Stimulated activated CD4-positive, alpha-beta T cell treated with anti-CD3 and anti-CD28 coated beads, Interleukin-2, amount 100 ng/mL, for 4 hours (primary cell): ENCODE results near the gene AK4.

Experiments used
- DNase-seq: peaks from one replicate; pipeline ENCODE4 v3.0.0-alpha.2; 2020; ENCODE audit warnings: low read depth

AK4 gene

DNA sequence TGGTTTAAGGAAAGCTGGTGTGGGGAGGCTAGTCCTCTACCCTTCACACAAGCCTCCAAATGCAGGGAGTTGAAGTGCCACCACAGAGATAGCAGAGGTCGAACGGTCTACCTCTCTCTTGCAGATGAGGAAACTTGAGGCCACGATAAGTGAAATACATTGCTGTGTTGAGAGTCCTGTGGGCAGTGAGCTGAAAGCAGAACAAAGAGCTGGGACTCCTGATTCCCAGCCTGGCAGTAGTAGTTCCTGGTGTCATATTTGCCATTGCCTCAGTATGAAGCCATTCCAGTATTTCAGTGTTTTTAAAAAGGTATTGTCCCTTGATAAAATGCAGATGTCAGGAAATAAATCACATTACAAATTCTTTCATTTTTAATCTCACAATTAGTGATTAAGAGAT is 28.6 kb downstream of the AK4 start:
- DNase-seq: no peak

DNA sequence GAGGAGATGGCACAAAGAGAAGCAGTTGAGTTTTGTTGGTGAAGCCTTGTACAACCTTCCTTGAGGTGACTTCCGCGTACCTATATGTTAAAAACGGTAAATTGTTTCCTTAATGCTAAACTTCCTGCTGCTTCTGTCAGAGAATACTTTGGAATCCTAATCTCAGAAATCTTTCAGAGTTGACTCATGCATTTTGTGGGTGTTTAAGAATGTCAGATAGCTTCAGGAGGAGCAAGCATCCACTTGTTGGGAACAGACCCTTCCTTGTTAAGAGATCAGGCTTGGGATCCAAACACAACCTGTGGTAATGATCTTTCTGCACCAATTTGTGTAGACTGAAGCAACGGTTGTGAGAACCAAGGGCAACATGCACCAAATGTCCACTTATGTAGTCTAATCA is 29.5 kb downstream of the AK4 start:
- no peak for DNase-seq

DNA sequence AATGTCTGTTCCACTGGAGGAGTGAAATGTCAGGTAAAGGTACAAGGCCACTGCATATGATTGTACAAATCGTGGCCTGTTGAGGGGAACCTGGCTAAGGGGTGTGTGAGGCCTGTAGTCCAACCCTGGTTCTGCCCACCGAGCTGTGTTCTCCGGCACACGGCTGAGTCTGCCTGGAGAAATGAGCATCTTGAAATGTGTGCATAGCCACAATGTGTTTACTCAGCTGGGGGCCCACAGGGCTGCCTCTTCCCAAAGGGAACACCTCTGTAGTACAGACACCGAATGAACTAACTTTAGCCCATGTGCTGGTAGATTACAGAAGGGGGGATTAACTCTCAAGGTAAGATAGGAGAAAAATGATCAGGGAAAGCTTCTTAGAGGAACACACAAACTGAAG is 30.2 kb downstream of the AK4 start:
- DNase-seq: no peak

DNA sequence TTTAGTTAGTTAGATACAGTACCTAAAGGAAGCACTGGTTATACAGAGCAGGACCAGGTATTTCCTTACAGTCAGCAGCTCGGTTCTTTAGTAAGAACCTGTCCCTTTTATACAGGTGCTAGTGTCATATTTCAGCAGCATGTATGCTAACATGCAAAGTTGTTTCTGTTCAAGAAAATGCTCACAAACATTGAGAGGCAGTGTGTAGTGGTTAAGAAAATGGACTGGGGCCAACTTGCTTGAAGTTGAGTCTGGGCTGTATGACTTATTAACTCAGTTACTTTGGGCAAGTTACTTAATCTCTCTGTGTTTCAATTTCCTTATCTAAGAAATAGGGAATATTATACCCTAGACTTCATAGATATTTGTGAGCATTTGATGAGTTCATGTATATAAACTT is 31.1 kb downstream of the AK4 start:
- no peak for DNase-seq

DNA sequence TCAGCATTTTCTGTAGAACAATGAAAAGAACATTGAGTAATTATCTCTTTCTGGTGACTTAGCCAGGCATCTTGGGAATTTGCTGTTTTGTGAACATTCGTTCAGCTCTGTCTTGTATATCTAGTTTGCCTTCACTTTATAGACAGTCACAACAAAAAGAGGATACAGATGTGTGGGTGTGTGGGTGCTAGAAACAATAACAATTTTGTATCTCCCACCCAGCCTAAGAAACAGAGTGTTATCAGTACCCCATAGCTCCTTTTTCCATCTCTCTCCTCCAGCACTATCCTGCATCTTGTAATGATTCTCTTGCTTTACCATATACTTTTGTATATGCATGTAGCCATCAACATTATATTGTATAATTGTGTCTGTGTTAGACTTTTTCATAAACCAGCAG is 33.0 kb downstream of the AK4 start:
- no peak for DNase-seq

GRCh38 chr1:65182658-65183268 is 34.8 kb downstream of the AK4 start:
- DNase-seq: no peak

- no peak for DNase-seq
These were observed 41.6 kb downstream of the AK4 start for GRCh38 chr1:65189576-65190115.

DNA sequence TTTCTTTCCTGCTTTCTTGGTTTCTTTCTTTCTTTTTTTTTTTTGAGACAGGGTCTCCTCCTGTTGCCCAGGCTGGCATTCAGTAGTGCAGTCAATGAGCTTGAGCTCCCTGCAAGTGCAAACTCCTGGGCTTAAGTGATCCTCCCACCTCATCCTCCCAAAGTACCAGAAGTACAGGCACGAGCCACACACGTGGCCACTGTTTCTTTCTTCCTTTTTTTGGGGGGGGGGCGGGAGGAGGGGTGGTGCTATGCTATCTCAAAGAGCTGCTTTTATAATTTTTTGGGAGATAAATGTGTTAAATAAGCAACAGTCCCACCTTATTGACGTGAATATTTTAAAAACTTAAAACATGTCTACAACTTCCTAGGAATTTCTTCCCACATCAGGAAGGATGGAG is 42.2 kb downstream of the AK4 start:
- DNase-seq: no peak

DNA sequence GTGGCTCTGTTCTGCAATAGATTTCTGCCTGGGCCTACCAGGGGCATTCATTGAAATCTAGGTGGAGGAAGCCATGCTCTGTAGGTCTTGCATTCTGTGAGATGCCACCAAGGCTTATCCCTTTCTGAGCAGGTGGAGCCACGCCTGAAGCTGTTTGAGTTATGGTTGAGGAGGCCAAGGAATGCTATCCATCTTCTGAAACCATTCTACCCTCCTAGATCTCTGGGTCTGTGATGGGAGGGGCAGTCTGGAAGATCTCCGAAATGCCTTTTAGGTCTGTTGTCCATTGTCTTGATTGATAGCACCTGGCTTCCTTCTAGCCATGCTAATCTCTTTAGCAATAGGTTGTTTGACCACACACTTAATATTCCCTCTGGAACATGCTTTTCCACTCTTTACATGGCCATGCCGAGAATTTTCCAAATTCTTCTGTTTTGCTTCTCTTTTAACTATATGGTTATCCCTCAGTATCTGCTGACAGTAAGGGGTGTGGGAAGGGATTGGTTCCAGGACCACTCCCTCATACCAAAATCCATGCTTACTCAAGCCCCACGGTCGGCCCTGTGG is 45.2 kb downstream of the AK4 start:
- DNase-seq: no peak

DNA sequence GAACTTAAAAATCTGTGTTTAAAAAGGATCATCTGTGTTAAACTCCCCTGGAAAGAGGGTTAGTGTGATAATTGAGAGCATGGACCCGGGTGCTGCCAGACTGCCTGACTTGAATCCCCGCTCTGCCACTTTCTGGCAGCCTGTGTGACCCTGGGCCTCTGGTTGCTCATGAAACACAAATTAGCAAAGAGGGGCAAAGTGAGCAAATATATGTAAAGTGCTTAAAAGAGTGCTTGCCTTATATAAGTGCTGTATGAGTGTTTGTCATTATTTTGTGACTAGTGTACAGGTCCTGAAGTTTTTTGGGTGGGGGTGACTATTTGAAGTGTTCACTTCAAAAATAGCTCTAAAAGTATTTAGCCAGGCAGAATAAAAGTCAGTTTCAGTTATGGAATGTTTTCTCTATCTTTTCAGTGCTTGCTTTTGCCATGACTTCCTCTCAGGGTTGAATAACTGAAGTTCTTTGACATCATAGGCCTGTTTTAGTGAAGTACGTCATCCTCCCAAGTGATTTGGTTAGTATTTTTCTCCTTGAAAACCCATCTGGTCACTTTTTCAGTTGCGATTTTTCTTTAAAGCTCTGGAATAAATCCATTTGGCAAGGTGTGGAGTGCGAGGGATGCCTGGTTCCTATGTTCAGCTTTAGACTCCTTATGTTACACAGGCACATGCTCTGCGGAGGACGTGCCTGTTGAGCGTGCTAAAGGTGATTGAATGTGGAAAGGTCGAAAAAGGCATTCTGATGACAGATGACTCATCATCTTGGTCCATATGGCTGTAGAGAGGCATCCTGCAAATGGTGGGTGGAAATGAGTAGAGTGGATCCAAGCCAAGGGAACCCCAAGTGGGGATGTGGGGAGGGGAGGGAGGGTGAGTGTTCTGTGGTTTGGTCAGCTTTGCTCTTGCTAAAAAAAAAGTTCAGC is 47.8 kb downstream of the AK4 start:
- DNase-seq: no peak

DNA sequence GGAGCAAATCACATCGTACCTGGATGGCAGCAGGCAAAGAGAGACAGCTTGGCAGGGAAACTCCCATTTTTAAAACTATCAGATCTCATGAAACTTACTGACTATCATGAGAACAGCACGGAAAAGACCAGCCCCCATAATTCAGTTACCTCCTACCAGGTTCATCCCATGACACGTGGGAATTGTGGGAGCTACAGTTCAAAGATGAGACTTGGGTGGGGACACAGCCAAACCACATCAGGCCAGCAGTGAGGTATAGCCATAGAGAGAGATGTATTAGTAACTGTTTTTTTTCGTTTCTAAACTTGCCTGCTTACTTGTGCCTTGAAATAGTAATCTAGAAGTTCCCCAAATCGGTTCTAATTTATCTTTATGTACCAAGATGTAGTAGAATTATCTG is 48.9 kb downstream of the AK4 start:
- DNase-seq: no peak

GRCh38 chr1:65197636-65198035 is 49.6 kb downstream of the AK4 start:
- no peak for DNase-seq

GRCh38 chr1:65198096-65198495 is 50.1 kb downstream of the AK4 start:
- no peak for DNase-seq

DNA sequence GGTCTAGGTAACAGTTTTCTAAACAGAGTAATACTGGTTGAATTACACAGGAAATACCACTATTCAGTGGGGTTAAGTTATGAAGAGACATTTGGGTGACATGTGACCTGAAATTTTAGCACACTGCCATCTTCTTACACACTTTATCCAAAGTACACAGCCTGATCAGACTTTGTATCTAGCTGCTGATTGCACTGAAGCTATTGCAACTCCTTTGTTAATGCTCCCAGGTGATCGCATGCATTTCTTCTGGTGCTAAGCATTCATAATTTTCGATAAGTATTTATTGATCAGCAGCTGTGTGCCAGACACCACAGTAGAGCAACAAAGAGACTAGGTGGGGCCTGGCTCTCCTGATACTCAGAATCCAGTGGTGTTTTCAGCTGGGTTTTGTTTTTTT is 52.4 kb downstream of the AK4 start:
- DNase-seq: no peak

DNA sequence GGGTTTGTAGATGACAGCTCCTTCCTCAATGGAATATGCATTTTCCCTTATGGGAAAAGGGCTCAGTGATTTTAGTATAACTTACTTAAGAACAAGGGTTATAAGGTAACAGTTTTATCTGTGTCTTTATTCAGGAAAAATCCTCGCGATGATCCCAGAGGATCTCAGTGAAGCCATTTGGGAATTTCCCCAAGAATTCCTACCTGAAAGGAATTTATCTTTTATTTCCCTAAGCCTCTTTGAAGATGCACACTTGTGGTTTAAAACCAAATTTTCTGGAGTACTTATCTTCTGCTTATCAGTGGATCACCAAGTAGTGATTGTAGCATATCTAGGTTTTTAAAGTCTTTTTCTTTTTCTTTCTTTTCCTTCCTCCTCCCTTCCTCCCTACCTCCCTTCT is 58.8 kb downstream of the AK4 start:
- no peak for DNase-seq

GRCh38 chr1:65207317-65207716 is 59.3 kb downstream of the AK4 start:
- DNase-seq: no peak

DNA sequence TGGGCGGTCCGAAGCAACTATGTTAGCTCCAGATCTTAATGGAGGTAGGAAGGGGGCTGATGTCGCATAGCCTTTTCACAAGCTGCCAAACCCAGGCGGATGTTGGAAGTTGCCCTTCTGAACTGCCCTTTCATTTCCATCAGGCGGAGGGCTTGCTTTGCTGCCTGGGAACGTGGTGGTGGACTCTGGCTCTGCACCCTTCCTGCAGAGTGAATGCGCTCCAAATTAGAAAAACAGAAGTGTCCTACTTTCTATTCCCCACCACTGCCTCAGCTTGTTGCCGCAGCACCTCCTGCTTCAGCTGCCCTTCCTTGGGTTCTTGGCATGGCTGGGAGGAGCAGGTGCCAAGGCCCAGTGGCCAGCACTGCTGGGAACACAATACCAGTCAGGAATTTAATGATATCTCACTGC is 60.6 kb downstream of the AK4 start:
- DNase-seq: no peak

DNA sequence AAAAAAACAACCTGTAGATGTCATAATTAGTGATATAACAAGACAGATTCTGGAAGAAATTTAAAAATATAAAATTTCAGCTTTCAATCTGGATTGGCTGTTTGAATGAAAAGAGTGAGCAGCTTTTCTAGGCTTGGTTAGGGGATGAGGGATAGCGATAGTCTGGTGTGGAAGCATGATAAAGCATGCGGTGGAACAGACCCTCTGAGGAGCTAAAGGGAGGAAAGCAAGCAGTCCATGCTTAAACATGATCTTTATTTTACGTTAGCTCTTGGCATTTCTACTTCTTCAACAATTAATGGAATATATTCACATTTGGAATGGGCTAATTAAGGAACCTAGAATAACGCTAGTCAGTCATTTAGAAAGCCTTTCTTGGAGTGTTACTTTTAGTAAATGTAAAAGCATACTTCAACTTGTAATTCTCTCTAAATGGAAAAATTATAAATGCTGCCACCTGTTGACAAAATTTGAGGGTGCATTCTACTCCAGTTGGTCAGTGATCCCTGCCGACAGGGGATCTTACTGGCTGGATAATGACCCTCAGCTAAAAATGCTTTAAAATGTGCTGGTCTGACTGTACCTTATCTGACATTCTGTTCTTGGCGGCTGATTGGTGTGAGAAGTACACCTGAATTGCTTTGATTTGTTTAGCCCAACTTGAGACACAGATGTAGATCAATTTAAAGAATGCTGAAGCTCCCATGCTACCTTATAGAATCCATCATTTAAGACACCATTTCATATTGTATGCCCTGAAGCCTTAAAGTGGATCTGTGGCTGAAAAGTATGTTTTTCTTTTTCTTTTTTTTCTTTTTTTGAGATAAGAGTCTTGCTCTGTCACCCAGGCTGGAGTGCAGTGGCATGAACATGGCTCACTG is 61.2 kb downstream of the AK4 start:
- DNase-seq: no peak

GRCh38 chr1:65210325-65210724 is 62.3 kb downstream of the AK4 start:
- no peak for DNase-seq

- no peak for DNase-seq
These were observed 63.3 kb downstream of the AK4 start for GRCh38 chr1:65211331-65211730.

GRCh38 chr1:65213271-65214023 is 65.4 kb downstream of the AK4 start:
- DNase-seq: no peak
